Activated CD8-positive, alpha-beta memory T cell treated with anti-CD3 and anti-CD28 coated beads, Interleukin-2, amount 10 ng/mL, durations not matched to agents 7 days and 5 days (primary cell): ENCODE measurements around the gene SELENOT. TPM values are rescaled to one million over a fixed set of nuclear protein-coding genes. Genes with fewer than 3 reads are reported as not detected.
A peak's percentile ranks its signal among the peaks of the same experiment; 100 is the strongest.

ENCODE experiments used
- ATAC-seq: fragments of 150-1000 bp; cut with Tn5 transposase; one replicate; pipeline ENCODE4 v1.10.0; 2021; ENCODE audit warnings: moderate library complexity
- CTCF ChIA-PET: fragments of 350-600 bp; sonication (Branson Sonifier 250); formaldehyde crosslinking; loops from one replicate; lab custom pipeline; 2021; ENCODE audit warnings: antibody characterized with exemption; lab: Charles Lee
- DNase-seq: peaks from one replicate; pipeline ENCODE4 v3.0.0-alpha.2; 2020
- H3K27ac Mint-ChIP-seq: one replicate; pipeline ENCODE4 v1.8.0; 2021; ENCODE audit warnings: mild to moderate bottlenecking, mixed read lengths
- H3K27me3 Mint-ChIP-seq: one replicate; pipeline ENCODE4 v1.8.0; 2021; ENCODE audit warnings: mixed read lengths
- H3K36me3 Mint-ChIP-seq: one replicate; pipeline ENCODE4 v1.8.0; 2021; ENCODE audit warnings: mild to moderate bottlenecking, mixed read lengths
- H3K4me1 Mint-ChIP-seq: one replicate; pipeline ENCODE4 v1.8.0; 2021; ENCODE audit warnings: mixed read lengths
- H3K4me3 Mint-ChIP-seq: one replicate; pipeline ENCODE4 v1.8.0; 2021; ENCODE audit warnings: mild to moderate bottlenecking, moderate library complexity, mixed read lengths
- H3K9me3 Mint-ChIP-seq: one replicate; pipeline ENCODE4 v1.8.0; 2022; ENCODE audit warnings: low read depth, mixed read lengths
- total RNA-seq, 2 experiments: library from RNA; stranded (reverse); gene quantifications; one replicate each; pipeline ENCODE4 v1.2.3, GENCODE V29; 2021

The SELENOT gene
- total RNA-seq, 2 experiments from 2014 or later, result 98.5 to 130 TPM

GRCh38 chr3:150640256-150640655 lies 37.1 kb downstream of the SELENOT start:
- H3K27ac Mint-ChIP-seq, result no peak overlapping the region
- peaks cover 4% of the 10 kb centered on the region for H3K9me3 Mint-ChIP-seq
- H3K4me3 Mint-ChIP-seq, result no peak overlapping the region
- DNase-seq, result no peak
- CTCF ChIA-PET, result no interaction called here
- ATAC-seq, result no peak
- H3K4me1 Mint-ChIP-seq, result peaks cover 34% of the 10 kb centered on the region
- peaks cover 7% of the 10 kb centered on the region for H3K36me3 Mint-ChIP-seq
- H3K27me3 Mint-ChIP-seq, result peaks cover 4% of the 10 kb centered on the region

GRCh38 chr3:150653110-150653561 lies 50.0 kb downstream of the SELENOT start:
- Mint-ChIP-seq H3K27me3 (peaks cover 6% of the 10 kb centered on the region), H3K27ac (no peak overlapping the region), H3K4me1 (peaks cover 11% of the 10 kb centered on the region), H3K9me3 (no peaks in the 10 kb centered on the region), H3K36me3 (no peaks in the 10 kb centered on the region), H3K4me3 (no peak overlapping the region)
- no peak for ATAC-seq
- CTCF ChIA-PET, result no interaction called here
- no peak for DNase-seq

GRCh38 chr3:150656316-150656715 lies 53.2 kb downstream of the SELENOT start:
- no peak overlapping the region for H3K4me3 Mint-ChIP-seq
- no peaks in the 10 kb centered on the region for H3K9me3 Mint-ChIP-seq
- CTCF ChIA-PET, result no interaction called here

GRCh38 chr3:150662410-150663200 lies 59.5 kb downstream of the SELENOT start:
- ATAC-seq (no peak), DNase-seq (no peak)
- no peaks in the 10 kb centered on the region for H3K9me3 Mint-ChIP-seq
- H3K27ac Mint-ChIP-seq, result no peak overlapping the region
- H3K27me3 Mint-ChIP-seq, result peaks cover 13% of the 10 kb centered on the region
- peaks cover 20% of the 10 kb centered on the region for H3K4me1 Mint-ChIP-seq
- H3K36me3 Mint-ChIP-seq, result no peaks in the 10 kb centered on the region
- H3K4me3 Mint-ChIP-seq, result no peak overlapping the region
- CTCF ChIA-PET, result no interaction called here

More at GRCh38 chr3:150656316-150656715, 53.2 kb downstream of the SELENOT start:
- Mint-ChIP-seq H3K27me3 (peaks cover 9% of the 10 kb centered on the region), H3K36me3 (no peaks in the 10 kb centered on the region), H3K4me1 (peaks cover 11% of the 10 kb centered on the region), H3K27ac (no peak overlapping the region)
- ATAC-seq (no peak), DNase-seq (no peak)

GRCh38 chr3:150663461-150663860 lies 60.3 kb downstream of the SELENOT start:
- CTCF ChIA-PET, result no interaction called here
- Mint-ChIP-seq H3K4me1 (peaks cover 20% of the 10 kb centered on the region), H3K36me3 (no peaks in the 10 kb centered on the region), H3K9me3 (no peaks in the 10 kb centered on the region), H3K27ac (no peak overlapping the region), H3K4me3 (no peak overlapping the region), H3K27me3 (peaks cover 18% of the 10 kb centered on the region)
- no peak for ATAC-seq
- no peak for DNase-seq

GRCh38 chr3:150666167-150666566 lies 63.0 kb downstream of the SELENOT start:
- Mint-ChIP-seq H3K27me3 (peaks cover 19% of the 10 kb centered on the region), H3K4me3 (peak overlapping the region; percentile 23), H3K4me1 (peaks cover 20% of the 10 kb centered on the region), H3K9me3 (no peaks in the 10 kb centered on the region), H3K36me3 (no peaks in the 10 kb centered on the region), H3K27ac (peak overlapping the region; percentile 60)
- CTCF ChIA-PET, result interaction anchor here (0.8 to 1.0 kb wide), 2 partner anchors 11 to 27 kb away, joined by 3 read pairs; no protein-coding TSS in a partner anchor
- DNase-seq, result peak; percentile 80
- ATAC-seq, result peak; percentile 78

- Mint-ChIP-seq H3K36me3 (peaks cover 14% of the 10 kb centered on the region), H3K27me3 (peaks cover 27% of the 10 kb centered on the region), H3K9me3 (peaks cover 16% of the 10 kb centered on the region), H3K27ac (no peak overlapping the region), H3K4me3 (no peak overlapping the region), H3K4me1 (peaks cover 8% of the 10 kb centered on the region)
- DNase-seq (no peak), ATAC-seq (no peak)
- CTCF ChIA-PET, result interaction anchor here (0.8 kb wide), 1 partner anchor 87 kb away, joined by 3 read pairs; no protein-coding TSS in a partner anchor
These were observed 70.8 kb downstream of the SELENOT start for GRCh38 chr3:150673966-150674365.

- peaks cover 16% of the 10 kb centered on the region for H3K9me3 Mint-ChIP-seq
These were observed 72.5 kb downstream of the SELENOT start for GRCh38 chr3:150675587-150675986.

More at GRCh38 chr3:150675587-150675986, 72.5 kb downstream of the SELENOT start:
- DNase-seq (no peak), ATAC-seq (no peak)
- Mint-ChIP-seq H3K4me1 (peaks cover 14% of the 10 kb centered on the region), H3K36me3 (peaks cover 18% of the 10 kb centered on the region), H3K4me3 (no peak overlapping the region), H3K27me3 (peaks cover 22% of the 10 kb centered on the region), H3K27ac (no peak overlapping the region)
- CTCF ChIA-PET, result no interaction called here

Other genes with a start within 250 kb of the SELENOT start
- 1 to 10 TPM; 8.5 to 10.0 TPM for gene TSC22D2, start 195.0 kb upstream of the SELENOT start, total RNA-seq
- 10 to 100 TPM; 84.8 to 95.9 TPM for gene SERP1, start 56.8 kb upstream of the SELENOT start, total RNA-seq
- 10 to 100 TPM; 66.7 to 97.5 TPM for gene EIF2A, start 56.5 kb upstream of the SELENOT start, total RNA-seq
- not detected for gene ERICH6, start 100.6 kb downstream of the SELENOT start, total RNA-seq
- 10 to 100 TPM; 34.7 to 54.2 TPM for gene SIAH2, start 159.8 kb downstream of the SELENOT start, total RNA-seq